Kidney (tissue), 14 donors: Measurements from ENCODE around the gene KNTC1. TPM values are rescaled to one million over a fixed set of nuclear protein-coding genes. Genes with fewer than 3 reads are reported as not detected.

ENCODE experiments used
- DNase-seq, 5 donors: peaks; one replicate each; pipeline ENCODE4 v3.0.0-alpha.2; 2013 to 2020
- FAIRE-seq: peaks from 2 replicates; lab custom pipeline; 2012; peaks lifted over from hg19 to GRCh38; lab: Jason Lieb, UNC
- H3K27ac ChIP-seq, 2 donors: one replicate each; pipeline ENCODE4 v1.7.0; 2013; ENCODE audit warnings: low read depth in 2 of 2, low read length in 2 of 2, inconsistent platforms in 1 of 2
- H3K27me3 ChIP-seq: one replicate; pipeline ENCODE4 v1.7.1; 2013; ENCODE audit warnings: low read length, inconsistent platforms; ENCODE audit not compliant: control insufficient read depth, insufficient read depth
- H3K36me3 ChIP-seq, 3 donors: one replicate each; pipeline versions ENCODE4 v1.7.0 to v1.7.1; 2013; ENCODE audit warnings: low read length in 3 of 3, control low read depth in 1 of 3, inconsistent platforms in 1 of 3; ENCODE audit not compliant: insufficient read depth in 3 of 3, control insufficient read depth in 2 of 3
- H3K4me1 ChIP-seq, 3 donors: one replicate each; pipeline versions ENCODE4 v1.7.0 to v1.7.1; 2013; ENCODE audit warnings: low read length in 3 of 3, inconsistent platforms in 1 of 3, low read depth in 1 of 3; ENCODE audit not compliant: control insufficient read depth in 2 of 3, insufficient read depth in 2 of 3
- H3K4me3 ChIP-seq, 3 donors: one replicate each; pipeline versions ENCODE4 v1.7.0 to v1.8.1; 2013; ENCODE audit warnings: low read length in 3 of 3, control low read depth in 1 of 3, inconsistent platforms in 1 of 3
- H3K9ac ChIP-seq, 3 donors: one replicate each; pipeline versions ENCODE4 v1.7.0 to v1.7.1; 2013; ENCODE audit warnings: low read length in 3 of 3, control low read depth in 1 of 3, inconsistent platforms in 1 of 3
- H3K9me3 ChIP-seq, 3 donors: one replicate each; pipeline versions ENCODE4 v1.7.0 to v1.7.1; 2013; ENCODE audit warnings: low read length in 3 of 3, control low read depth in 1 of 3, inconsistent platforms in 1 of 3; ENCODE audit not compliant: control insufficient read depth in 2 of 3, insufficient read depth in 1 of 3
- CTCF ChIP-seq: IDR thresholded peaks from 3 replicates; pipeline ENCODE4 v1.5.1; 2012; ENCODE audit warnings: mild to moderate bottlenecking, moderate library complexity, borderline replicate concordance; ENCODE audit not compliant: insufficient read depth; ENCODE audit errors: extremely low read depth
- intact Hi-C: fragments of 100-400 bp; cut with DNase I; formaldehyde crosslinking; loops from one replicate; pipeline ENCODE4 v1.11.1; 2022
- polyA plus RNA-seq: library from polyadenylated mRNA; stranded (reverse); fragments of 350-450 nt; fragmentation: Illumina TruSeq; extraction: RNeasy Lipid Tissue Mini Kit (QIAGEN cat#74804); gene quantifications from one replicate; pipeline ENCODE4 v1.2.3, GENCODE V29; 2014; ENCODE audit warnings: low read depth, low replicate concordance; ENCODE audit not compliant: insufficient read depth
- total RNA-seq: library from RNA; stranded (reverse); fragmentation: NEBNext Ultra II Directional; extraction: Animal tissue kit (Norgen Biotek cat#: 25700); gene quantifications from one replicate; pipeline ENCODE4 v1.2.1, GENCODE V29; 2021
- donor health status: control.
- donor health status: control.
- donor health status: control.
- donor health status: control.
- donor health status: control.
- donor health status: DM: yes; HTN: yes; CAD: no.
- donor health status: Normal renal cell carcinoma (clear cell type).

The KNTC1 gene
- total and polyA plus RNA-seq, 2 donors from 2014 or later: 4.3 to 12.6 TPM

- H3K27ac ChIP-seq: no peak overlapping the region
- no peaks in the 10 kb centered on the region for H3K4me1 ChIP-seq
- DNase-seq: no peak
- no peak for TF ChIP-seq CTCF
- H3K27me3 ChIP-seq: no peaks in the 10 kb centered on the region
- H3K36me3 ChIP-seq: no peaks in the 10 kb centered on the region
- H3K9ac ChIP-seq: no peak overlapping the region
- FAIRE-seq: no peak
- H3K9me3 ChIP-seq: no peaks in the 10 kb centered on the region
- intact Hi-C loops: no loop called here
- no peak overlapping the region for H3K4me3 ChIP-seq
Measured at GRCh38 chr12:122665759-122666158, 138.7 kb downstream of the KNTC1 start.

GRCh38 chr12:122668268-122668667 lies 141.2 kb downstream of the KNTC1 start:
- intact Hi-C loops: no loop called here
- no peak overlapping the region for H3K27ac ChIP-seq
- no peak for FAIRE-seq

GRCh38 chr12:122669397-122670070 lies 142.5 kb downstream of the KNTC1 start:
- H3K4me3 ChIP-seq: no peak overlapping the region
- no peak for TF ChIP-seq CTCF
- no peaks in the 10 kb centered on the region for H3K4me1 ChIP-seq
- no peak overlapping the region for H3K27ac ChIP-seq
- FAIRE-seq: no peak
- intact Hi-C loops: no loop called here
- no peaks in the 10 kb centered on the region for H3K36me3 ChIP-seq
- no peak overlapping the region for H3K9ac ChIP-seq
- H3K27me3 ChIP-seq: no peaks in the 10 kb centered on the region
- DNase-seq: no peak
- H3K9me3 ChIP-seq: no peaks in the 10 kb centered on the region

More at GRCh38 chr12:122668268-122668667, 141.2 kb downstream of the KNTC1 start:
- Histone ChIP-seq H3K27me3 (no peaks in the 10 kb centered on the region), H3K9me3 (no peaks in the 10 kb centered on the region), H3K4me3 (no peak overlapping the region), H3K36me3 (no peaks in the 10 kb centered on the region), H3K4me1 (no peaks in the 10 kb centered on the region), H3K9ac (no peak overlapping the region)
- DNase-seq: no peak
- TF ChIP-seq CTCF: no peak

- Histone ChIP-seq H3K9ac (no peak overlapping the region), H3K27ac (no peak overlapping the region), H3K36me3 (no peaks in the 10 kb centered on the region), H3K27me3 (no peaks in the 10 kb centered on the region), H3K9me3 (no peaks in the 10 kb centered on the region), H3K4me3 (no peak overlapping the region), H3K4me1 (no peaks in the 10 kb centered on the region)
- DNase-seq: no peak
- no peak for FAIRE-seq
- TF ChIP-seq CTCF: no peak
- intact Hi-C loops: no loop called here
Measured at GRCh38 chr12:122672515-122672914, 145.5 kb downstream of the KNTC1 start.
